A549 treated with CORT108297 at 1 μM for 4 hours (cell line): ENCODE data around the gene CCL4L2. TPM values are rescaled to one million over a fixed set of nuclear protein-coding genes. Genes with fewer than 3 reads are reported as not detected.

Experiments
- total RNA-seq: library from RNA; stranded (reverse); fragments of 200-300 nt; extraction: Qiagen RNA extraction; gene quantifications from 5 replicates; pipeline ENCODE4 v1.2.3, GENCODE V29; 2022

The CCL4L2 gene
- not detected in 5 replicates for total RNA-seq

GRCh38 chr17:36210439-36211211 lies at the start of gene CCL4L2:
Gene CCL4L2 (plus strand): TSS chr17:36211063.

GRCh38 chr17:36176536-36176935 lies 34.3 kb upstream of the CCL4L2 start, which contains the start of gene TBC1D3B:
Gene TBC1D3B (minus strand): TSS chr17:36176636. CDS start chr17:36175050, 1,586 bp downstream.

Other genes starting within 250 kb of the CCL4L2 start
- gene CCL16, start 229.6 kb upstream of the CCL4L2 start, total RNA-seq, result not detected in 5 replicates
- gene CCL14, start 224.3 kb upstream of the CCL4L2 start, total RNA-seq, result not detected in 5 replicates
- gene CCL15, start 209.5 kb upstream of the CCL4L2 start, total RNA-seq, result not detected in 5 replicates
- gene CCL23, start 193.1 kb upstream of the CCL4L2 start, total RNA-seq, result not detected in 5 replicates
- not detected in 5 replicates for gene CCL18, start 146.8 kb upstream of the CCL4L2 start, total RNA-seq
- gene CCL3, start 120.9 kb upstream of the CCL4L2 start, total RNA-seq, result not detected in 5 replicates
- 0.15 TPM in 1 of 5 replicates, not detected in the others for gene CCL4, start 107.2 kb upstream of the CCL4L2 start, total RNA-seq
- 2.4 to 5.3 TPM (median 2.9 TPM) in 5 replicates for gene TBC1D3B, start 34.4 kb upstream of the CCL4L2 start, total RNA-seq
- gene CCL3L1, start 14.3 kb upstream of the CCL4L2 start, total RNA-seq, result not detected in 5 replicates
- gene TBC1D3I, start 53.5 kb downstream of the CCL4L2 start, total RNA-seq, result 0.08 to 0.36 TPM (median 0.14 TPM) in 5 replicates
- not detected in 5 replicates for gene TBC1D3G, start 112.8 kb downstream of the CCL4L2 start, total RNA-seq
- not detected in 5 replicates for gene TBC1D3H, start 177.4 kb downstream of the CCL4L2 start, total RNA-seq